Measurements from ENCODE around the gene PLPP2.

PLPP2 gene

GRCh38 chr19:291006-291521 lies at the start of gene PLPP2:
Gene PLPP2 (minus strand): TSS chr19:291403. CDS start chr19:291336, 67 bp downstream.
- no peak for DNase-seq (ENCODE audit: low read depth in 2 of 2)

GRCh38 chr19:340620-341385 lies 49.6 kb upstream of the PLPP2 start:
- no peak for DNase-seq (ENCODE audit: low read depth in 2 of 2)

GRCh38 chr19:339262-339887 lies 48.2 kb upstream of the PLPP2 start:
- DNase-seq (ENCODE audit: low read depth in 2 of 2), result no peak

- no peak for DNase-seq (ENCODE audit: low read depth in 2 of 2)
Observed at GRCh38 chr19:338421-338820, 47.2 kb upstream of the PLPP2 start.

GRCh38 chr19:336067-336614 lies 44.9 kb upstream of the PLPP2 start:
- DNase-seq (ENCODE audit: low read depth in 2 of 2), result no peak

GRCh38 chr19:335486-336066 lies 44.4 kb upstream of the PLPP2 start:
- no peak for DNase-seq (ENCODE audit: low read depth in 2 of 2)

- DNase-seq (ENCODE audit: low read depth in 2 of 2), result no peak
Observed at GRCh38 chr19:335072-335471, 43.9 kb upstream of the PLPP2 start.

GRCh38 chr19:334296-335071 lies 43.3 kb upstream of the PLPP2 start:
- no peak for DNase-seq (ENCODE audit: low read depth in 2 of 2)

- DNase-seq (ENCODE audit: low read depth in 2 of 2), result no peak
Observed at GRCh38 chr19:330503-330902, 39.3 kb upstream of the PLPP2 start.

GRCh38 chr19:329876-330275 lies 38.7 kb upstream of the PLPP2 start:
- no peak for DNase-seq (ENCODE audit: low read depth in 2 of 2)

GRCh38 chr19:328025-328505 lies 36.9 kb upstream of the PLPP2 start:
- DNase-seq (ENCODE audit: low read depth in 2 of 2), result no peak

GRCh38 chr19:327291-328024 lies 36.3 kb upstream of the PLPP2 start:
- no peak for DNase-seq (ENCODE audit: low read depth in 2 of 2)

- DNase-seq (ENCODE audit: low read depth in 2 of 2), result no peak
Observed at GRCh38 chr19:326871-327270, 35.7 kb upstream of the PLPP2 start.

GRCh38 chr19:325937-326565 lies 34.8 kb upstream of the PLPP2 start:
- no peak for DNase-seq (ENCODE audit: low read depth in 2 of 2)

- DNase-seq (ENCODE audit: low read depth in 2 of 2), result no peak
Observed at GRCh38 chr19:325173-325936, 34.2 kb upstream of the PLPP2 start.

- DNase-seq (ENCODE audit: low read depth in 2 of 2), result no peak
Observed at GRCh38 chr19:324716-325115, 33.5 kb upstream of the PLPP2 start.

GRCh38 chr19:322616-323015 lies 31.4 kb upstream of the PLPP2 start:
- no peak for DNase-seq (ENCODE audit: low read depth in 2 of 2)

- DNase-seq (ENCODE audit: low read depth in 2 of 2), result no peak
Observed at GRCh38 chr19:318509-318774, 27.2 kb upstream of the PLPP2 start.

GRCh38 chr19:317710-318508 lies 26.7 kb upstream of the PLPP2 start:
- DNase-seq (ENCODE audit: low read depth in 2 of 2), result no peak
